HepG2 (cell line): ENCODE results near the gene LDAH. TPM values are rescaled to one million over a fixed set of nuclear protein-coding genes. Genes with fewer than 3 reads are reported as not detected.

Experiments used
- ARNTL ChIP-seq: sonication (generic); formaldehyde crosslinking; IDR thresholded peaks from 2 replicates; pipeline ENCODE4 v1.4.0; 2020; ENCODE audit warnings: mild to moderate bottlenecking, missing genetic modification reagents
- ASH2L ChIP-seq: fragments of 300-600, 200-600 bp; sonication (generic); IDR thresholded peaks from 2 replicates; pipeline ENCODE4 v1.7.0; 2017; ENCODE audit warnings: low read depth, mild to moderate bottlenecking, moderate library complexity, mixed read lengths, low read length; ENCODE audit not compliant: insufficient read length
- BATF2 ChIP-seq: sonication (generic); formaldehyde crosslinking; IDR thresholded peaks from 2 replicates; pipeline ENCODE4 v1.8.0; 2022; ENCODE audit warnings: mild to moderate bottlenecking, missing genetic modification reagents, moderate library complexity
- CBX1 ChIP-seq: IDR thresholded peaks from one replicate; pipeline ENCODE4 v1.6.1; 2016; ENCODE audit warnings: antibody characterized with exemption, low read depth
- CBX2 ChIP-seq, 2 experiments: fragments of 200-600 bp in 1 of 2; sonication (generic); formaldehyde crosslinking in 1 of 2; IDR thresholded peaks; 2 replicates each; pipeline versions ENCODE4 v1.7.0 to v1.8.1; 2018 to 2022; ENCODE audit warnings: low read depth in 2 of 2, low read length in 1 of 2, mild to moderate bottlenecking in 1 of 2, missing genetic modification reagents in 1 of 2
- DRAP1 ChIP-seq: IDR thresholded peaks from 2 replicates; pipeline ENCODE4 v1.6.1; 2016; ENCODE audit warnings: missing genetic modification reagents, missing compliant biosample characterization
- HNRNPK ChIP-seq: fragments of 200-400 bp; formaldehyde crosslinking; IDR thresholded peaks from 2 replicates; pipeline ENCODE4 v1.6.1; 2018; ENCODE audit warnings: low read length, low read depth, moderate library complexity, mild to moderate bottlenecking; ENCODE audit not compliant: poor library complexity, severe bottlenecking
- IKZF4 ChIP-seq: sonication (generic); formaldehyde crosslinking; IDR thresholded peaks from 2 replicates; pipeline ENCODE4 v1.5.1; 2020; ENCODE audit warnings: borderline replicate concordance, mild to moderate bottlenecking, low read depth, missing genetic modification reagents; ENCODE audit errors: not compliant biosample characterization
- KDM4B ChIP-seq: sonication (generic); formaldehyde crosslinking; IDR thresholded peaks from 2 replicates; pipeline ENCODE4 v1.4.0; 2020; ENCODE audit warnings: missing genetic modification reagents
- NFIC ChIP-seq: IDR thresholded peaks from 2 replicates; pipeline ENCODE4 v1.6.1; 2012; ENCODE audit warnings: mild to moderate bottlenecking, low read length, inconsistent platforms
- NFRKB ChIP-seq: fragments of 450-650 bp; IDR thresholded peaks from 2 replicates; pipeline ENCODE4 v1.6.1; 2017
- NR3C1 ChIP-seq: sonication (generic); formaldehyde crosslinking; IDR thresholded peaks from 2 replicates; pipeline ENCODE4 v1.4.0; 2020; ENCODE audit warnings: missing genetic modification reagents
- PATZ1 ChIP-seq: sonication (generic); formaldehyde crosslinking; IDR thresholded peaks from 2 replicates; pipeline ENCODE4 v1.4.0; 2020; ENCODE audit warnings: missing genetic modification reagents
- PHF21A ChIP-seq: sonication (generic); formaldehyde crosslinking; IDR thresholded peaks from 2 replicates; pipeline ENCODE4 v1.5.0; 2020; ENCODE audit warnings: mild to moderate bottlenecking, missing genetic modification reagents
- PITX1 ChIP-seq: sonication (generic); formaldehyde crosslinking; IDR thresholded peaks from 2 replicates; pipeline ENCODE4 v1.5.1; 2020; ENCODE audit warnings: mild to moderate bottlenecking, missing genetic modification reagents
- POGZ ChIP-seq: sonication (generic); formaldehyde crosslinking; IDR thresholded peaks from 2 replicates; pipeline ENCODE4 v1.4.0; 2020; ENCODE audit warnings: mild to moderate bottlenecking, missing genetic modification reagents
- PRMT3 ChIP-seq: sonication (generic); formaldehyde crosslinking; IDR thresholded peaks from 2 replicates; pipeline ENCODE4 v1.8.1; 2022; ENCODE audit warnings: low read depth, mild to moderate bottlenecking, moderate library complexity, missing genetic modification reagents, borderline replicate concordance
- SRF ChIP-seq: IDR thresholded peaks from 2 replicates; pipeline ENCODE4 v1.6.1; 2011; ENCODE audit warnings: mild to moderate bottlenecking, low read depth, low read length, moderate library complexity
- TAF15 ChIP-seq: fragments of 200-400 bp; formaldehyde crosslinking; IDR thresholded peaks from one replicate; pipeline ENCODE4 v1.6.1; 2018; ENCODE audit warnings: mild to moderate bottlenecking, low read depth, low read length; ENCODE audit not compliant: poor library complexity, severe bottlenecking
- ZFYVE20 ChIP-seq: sonication (generic); formaldehyde crosslinking; IDR thresholded peaks from 2 replicates; pipeline ENCODE4 v1.8.0; 2023; ENCODE audit warnings: low read depth, mild to moderate bottlenecking, moderate library complexity, missing genetic modification reagents, borderline replicate concordance
- ZMYM2 ChIP-seq: sonication (generic); formaldehyde crosslinking; IDR thresholded peaks from 2 replicates; pipeline ENCODE4 v1.8.0; 2022; ENCODE audit warnings: mild to moderate bottlenecking, missing genetic modification reagents
- ZNF207 ChIP-seq: fragments of 450-650 bp; IDR thresholded peaks from 2 replicates; pipeline ENCODE4 v1.6.1; 2016; ENCODE audit warnings: antibody characterized with exemption, borderline replicate concordance
- ZNF562 ChIP-seq: sonication (generic); formaldehyde crosslinking; IDR thresholded peaks from 2 replicates; pipeline ENCODE4 v1.8.0; 2022; ENCODE audit warnings: missing genetic modification reagents, borderline replicate concordance
- ZNF652 ChIP-seq: IDR thresholded peaks from 2 replicates; pipeline ENCODE4 v1.6.1; 2016; ENCODE audit warnings: low read depth, borderline replicate concordance
- ZNF761 ChIP-seq: sonication (generic); formaldehyde crosslinking; conservative IDR thresholded peaks from 2 replicates; pipeline ENCODE4 v1.4.0; 2020; ENCODE audit warnings: mild to moderate bottlenecking, missing genetic modification reagents
- ZSCAN20 ChIP-seq: sonication (generic); formaldehyde crosslinking; IDR thresholded peaks from 2 replicates; pipeline ENCODE4 v1.4.0; 2020; ENCODE audit warnings: missing genetic modification reagents, mild to moderate bottlenecking, borderline replicate concordance
- ZSCAN30 ChIP-seq: sonication (generic); formaldehyde crosslinking; IDR thresholded peaks from 2 replicates; pipeline ENCODE4 v1.5.0; 2020; ENCODE audit warnings: mild to moderate bottlenecking, missing genetic modification reagents
- polyA plus RNA-seq, 8 experiments: library from polyadenylated mRNA; depleted of rRNA in 3 of 8; stranded (reverse) in 7 of 8; unstranded in 1 of 8; fragments of >200 nt; fragmentation: Illumina TruSeq in 4 of 8; extraction: Trizol in 4 of 8; gene quantifications; 2 replicates each; pipeline versions ENCODE4 v1.2.1 to v1.2.3, GENCODE V29; 2011 to 2016; ENCODE audit warnings: low read depth in 4 of 8, missing spikeins in 1 of 8, mixed read lengths in 1 of 8; ENCODE audit not compliant: insufficient read depth in 1 of 8
- total RNA-seq, 5 experiments: library from RNA; depleted of rRNA; stranded (reverse); fragments of >200 nt; fragmentation: Illumina TruSeq; extraction: Trizol; gene quantifications; 2 replicates each; pipeline ENCODE4 v1.2.3, GENCODE V29; 2016; ENCODE audit warnings: low read depth in 1 of 5

LDAH gene
- total and polyA plus RNA-seq, 2 of the 13 experiments (the other 11 are each of a cell fraction or from before 2014, with no cell fraction given) = 28.8 to 46.2 TPM

- TF ChIP-seq NFRKB (no peak), ZMYM2 (CRISPR knock-in tag) (peak; percentile 49; the same call in 1 of the 2 replicates), CBX2 (IDR thresholded peaks at IDR 0.05; ENCODE audit: low read depth, low read length) (no peak), CBX2 (CRISPR knock-in tag; IDR thresholded peaks at IDR 0.05; ENCODE audit: low read depth) (peak; percentile 40; the same call in 1 of the 2 replicates), TAF15 (peak; percentile 87), NFIC (no peak), ASH2L (peak; percentile 99), PITX1 (CRISPR knock-in tag) (peak; percentile 90), ZSCAN30 (no peak), ZSCAN20 (peak; percentile 95; the same call in 1 of the 2 replicates), ZNF652 (CRISPR knock-in tag) (peak; percentile 67; the same call in 1 of the 2 replicates), BATF2 (CRISPR knock-in tag) (no peak), PRMT3 (peak; percentile 55; the same call in 1 of the 2 replicates), ZFYVE20 (CRISPR knock-in tag) (no peak), ZNF761 (CRISPR knock-in tag) (peak; percentile 84), PHF21A (peak; percentile 80; the same call in 1 of the 2 replicates), PATZ1 (CRISPR knock-in tag) (peak; percentile 93), HNRNPK (peak; percentile 39), ZNF207 (no peak), DRAP1 (CRISPR knock-in tag) (peak; percentile 84), KDM4B (CRISPR knock-in tag) (peak; percentile 94), POGZ (CRISPR knock-in tag) (peak; percentile 100), NR3C1 (CRISPR knock-in tag) (no peak), IKZF4 (CRISPR knock-in tag) (no peak), CBX1 (peak; percentile 97), ARNTL (CRISPR knock-in tag) (peak; percentile 95), SRF (peak; percentile 85), ZNF562 (CRISPR knock-in tag) (no peak)
Measured at GRCh38 chr2:20822535-20823490, at the start of gene LDAH (continued).
